ENCODE measurements around the gene GALM. TPM values are rescaled to one million over a fixed set of nuclear protein-coding genes. Genes with fewer than 3 reads are reported as not detected.
A peak's percentile ranks its signal among the peaks of the same experiment; 100 is the strongest.

The GALM gene
- total and polyA plus RNA-seq, 2 experiments from 2014 or later = 52.6 to 59.4 TPM

DNA sequence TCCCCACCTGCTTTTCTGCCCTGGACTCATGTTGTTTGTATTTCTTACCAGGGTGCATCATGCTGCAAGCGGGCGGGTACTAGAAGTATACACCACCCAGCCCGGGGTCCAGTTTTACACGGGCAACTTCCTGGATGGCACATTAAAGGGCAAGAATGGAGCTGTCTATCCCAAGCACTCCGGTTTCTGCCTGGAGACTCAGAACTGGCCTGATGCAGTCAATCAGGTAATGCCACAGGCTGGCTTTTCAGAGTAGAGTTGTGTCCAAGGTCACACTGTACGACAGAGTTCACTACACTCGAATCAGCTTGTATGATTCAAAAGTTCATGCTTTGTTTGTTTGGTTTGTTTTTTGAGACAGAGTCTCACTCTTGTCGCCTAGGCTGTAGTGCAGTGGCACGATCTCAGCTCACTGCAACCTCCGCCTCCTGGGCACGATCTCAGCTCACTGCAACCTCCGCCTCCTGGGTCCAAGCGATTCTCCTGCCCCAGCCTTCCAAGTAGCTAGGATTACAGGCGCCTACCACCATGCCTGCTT lies 65.8 kb downstream of the GALM start:
- Histone ChIP-seq H3K9me2 (replicated peaks; ENCODE audit: insufficient read depth) (no peaks in the 10 kb centered on the region), H3K4me2 (no peak overlapping the region), H3K36me3 (replicated peaks; ENCODE audit: insufficient read depth, low read depth) (no peaks in the 10 kb centered on the region)

DNA sequence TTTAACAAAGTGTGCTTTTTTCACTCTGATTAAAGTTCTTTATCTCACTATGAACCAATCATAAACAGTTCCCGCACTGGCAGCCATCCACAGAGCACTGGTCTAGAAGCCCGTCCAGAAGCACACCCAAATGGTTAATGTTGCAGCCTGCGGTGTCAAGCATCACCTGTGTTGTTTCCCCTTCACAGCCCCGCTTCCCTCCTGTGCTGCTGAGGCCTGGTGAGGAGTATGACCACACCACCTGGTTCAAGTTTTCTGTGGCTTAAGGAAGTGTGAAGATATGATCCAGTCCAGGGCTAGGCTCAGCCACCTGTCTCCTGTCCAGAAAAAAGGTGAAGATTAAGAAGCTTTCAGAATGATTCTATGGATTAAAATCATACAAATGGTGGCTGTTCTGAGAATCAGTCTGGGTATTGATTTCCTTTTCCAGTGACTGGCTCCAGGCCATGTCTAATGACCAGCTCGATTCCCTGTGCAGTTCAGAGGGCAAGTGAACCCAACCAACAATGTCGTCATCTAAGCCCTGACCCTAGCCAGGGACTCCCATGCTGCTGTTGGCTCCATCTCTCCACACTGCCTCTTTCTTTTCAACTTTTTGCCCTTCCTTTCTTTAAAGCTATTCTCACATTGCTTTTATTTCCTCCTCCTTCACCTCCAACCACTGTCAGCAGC lies 67.5 kb downstream of the GALM start:
- H3K4me2 ChIP-seq = no peak overlapping the region
- no peaks in the 10 kb centered on the region for H3K79me2 ChIP-seq
- no peaks in the 10 kb centered on the region for H3K4me1 ChIP-seq (ENCODE audit: insufficient read depth)
- H3K27me3 ChIP-seq = no peaks in the 10 kb centered on the region
- no peak for TF ChIP-seq EZH2phosphoT487 (IDR thresholded peaks at IDR 0.05; ENCODE audit: low read depth, severe bottlenecking, unreplicated experiment)
- no peak for TF ChIP-seq EZH2 (IDR thresholded peaks at IDR 0.05; ENCODE audit: borderline replicate concordance)
- TF ChIP-seq, protein P1, sequence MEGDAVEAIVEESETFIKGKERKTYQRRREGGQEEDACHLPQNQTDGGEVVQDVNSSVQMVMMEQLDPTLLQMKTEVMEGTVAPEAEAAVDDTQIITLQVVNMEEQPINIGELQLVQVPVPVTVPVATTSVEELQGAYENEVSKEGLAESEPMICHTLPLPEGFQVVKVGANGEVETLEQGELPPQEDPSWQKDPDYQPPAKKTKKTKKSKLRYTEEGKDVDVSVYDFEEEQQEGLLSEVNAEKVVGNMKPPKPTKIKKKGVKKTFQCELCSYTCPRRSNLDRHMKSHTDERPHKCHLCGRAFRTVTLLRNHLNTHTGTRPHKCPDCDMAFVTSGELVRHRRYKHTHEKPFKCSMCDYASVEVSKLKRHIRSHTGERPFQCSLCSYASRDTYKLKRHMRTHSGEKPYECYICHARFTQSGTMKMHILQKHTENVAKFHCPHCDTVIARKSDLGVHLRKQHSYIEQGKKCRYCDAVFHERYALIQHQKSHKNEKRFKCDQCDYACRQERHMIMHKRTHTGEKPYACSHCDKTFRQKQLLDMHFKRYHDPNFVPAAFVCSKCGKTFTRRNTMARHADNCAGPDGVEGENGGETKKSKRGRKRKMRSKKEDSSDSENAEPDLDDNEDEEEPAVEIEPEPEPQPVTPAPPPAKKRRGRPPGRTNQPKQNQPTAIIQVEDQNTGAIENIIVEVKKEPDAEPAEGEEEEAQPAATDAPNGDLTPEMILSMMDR (IDR thresholded peaks at IDR 0.05; ENCODE audit: poor library complexity) = no peak
- H3K4me3 ChIP-seq = no peak overlapping the region
- 91% methylated on average over 6 of the region's 6 CpGs for WGBS (ENCODE audit: low lambda C conversion rate, missing lambda C conversion rate)
- H3K9me3 ChIP-seq (ENCODE audit: low read depth) = no peaks in the 10 kb centered on the region
- no peaks in the 10 kb centered on the region for H3K36me3 ChIP-seq (replicated peaks; ENCODE audit: insufficient read depth, low read depth)
- no peak for DNase-seq (ENCODE audit: low spot score)
- peak overlapping the region; percentile 39 for H3K27ac ChIP-seq
- no peaks in the 10 kb centered on the region for H4K20me1 ChIP-seq (ENCODE audit: insufficient read depth, poor library complexity, severe bottlenecking)
- H3K9me2 ChIP-seq (replicated peaks; ENCODE audit: insufficient read depth) = no peaks in the 10 kb centered on the region
- H2AFZ ChIP-seq = no peak overlapping the region

More for the DNA sequence above, 65.8 kb downstream of the GALM start:
- Histone ChIP-seq H4K20me1 (ENCODE audit: insufficient read depth, poor library complexity, severe bottlenecking) (no peaks in the 10 kb centered on the region), H3K79me2 (no peaks in the 10 kb centered on the region), H3K27me3 (no peaks in the 10 kb centered on the region), H3K4me3 (no peak overlapping the region), H3K4me1 (ENCODE audit: insufficient read depth) (no peaks in the 10 kb centered on the region), H3K27ac (no peak overlapping the region), H2AFZ (no peak overlapping the region), H3K9me3 (ENCODE audit: low read depth) (no peaks in the 10 kb centered on the region)
- no peak for DNase-seq (ENCODE audit: low spot score)
- 90% methylated on average over 14 of the region's 14 CpGs for WGBS (ENCODE audit: low lambda C conversion rate, missing lambda C conversion rate)
- TF ChIP-seq EZH2 (IDR thresholded peaks at IDR 0.05; ENCODE audit: borderline replicate concordance) (no peak), EZH2phosphoT487 (IDR thresholded peaks at IDR 0.05; ENCODE audit: low read depth, severe bottlenecking, unreplicated experiment) (no peak)
- TF ChIP-seq, protein P1 (IDR thresholded peaks at IDR 0.05; ENCODE audit: poor library complexity) = no peak

DNA sequence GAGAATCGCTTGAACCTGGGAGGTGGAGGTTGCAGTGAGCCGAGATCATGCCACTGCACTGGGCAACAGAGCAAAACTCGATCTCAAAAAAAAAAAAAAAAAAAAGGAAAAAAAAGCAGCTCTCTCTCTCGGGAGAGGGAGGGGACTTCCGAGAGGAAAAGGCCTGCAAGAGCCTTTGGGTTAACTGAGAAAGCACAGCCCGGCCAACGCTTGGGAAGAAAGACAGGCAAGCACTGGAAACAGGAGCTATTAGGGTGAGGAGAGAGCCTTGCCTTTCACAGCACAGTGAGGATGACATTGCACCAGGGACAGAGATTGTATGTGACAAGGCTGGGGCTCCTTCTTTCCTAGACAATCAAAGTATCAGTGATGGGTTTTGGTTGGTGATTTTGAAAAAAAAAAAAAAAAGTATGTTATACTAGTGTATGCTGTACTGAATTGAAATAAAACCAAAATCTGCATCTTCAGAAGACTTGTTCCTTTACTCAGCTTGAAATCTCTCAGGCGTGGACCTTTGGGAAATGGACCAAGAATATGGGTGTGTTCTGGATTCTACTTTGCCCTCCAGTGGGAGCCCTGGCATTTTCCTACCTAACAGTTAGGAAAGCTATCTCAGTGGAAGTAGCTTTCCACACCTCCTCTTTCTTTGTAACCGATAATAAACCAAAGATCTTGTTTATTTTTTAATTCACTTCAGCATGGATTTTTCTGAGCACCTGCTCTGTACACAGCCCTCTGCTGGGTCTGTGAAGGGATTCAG lies 68.6 kb downstream of the GALM start:
- Histone ChIP-seq H4K20me1 (ENCODE audit: insufficient read depth, poor library complexity, severe bottlenecking) (no peaks in the 10 kb centered on the region), H2AFZ (no peak overlapping the region), H3K4me1 (ENCODE audit: insufficient read depth) (no peaks in the 10 kb centered on the region), H3K4me3 (no peak overlapping the region), H3K27me3 (no peaks in the 10 kb centered on the region), H3K36me3 (replicated peaks; ENCODE audit: insufficient read depth, low read depth) (no peaks in the 10 kb centered on the region), H3K79me2 (peaks cover 3% of the 10 kb centered on the region), H3K4me2 (no peak overlapping the region), H3K9me2 (replicated peaks; ENCODE audit: insufficient read depth) (no peaks in the 10 kb centered on the region), H3K9me3 (ENCODE audit: low read depth) (no peaks in the 10 kb centered on the region), H3K27ac (no peak overlapping the region)
- 80% methylated on average over 8 of the region's 9 CpGs for WGBS (ENCODE audit: low lambda C conversion rate, missing lambda C conversion rate)
- DNase-seq (ENCODE audit: low spot score) = no peak
- TF ChIP-seq EZH2 (IDR thresholded peaks at IDR 0.05; ENCODE audit: borderline replicate concordance) (no peak), EZH2phosphoT487 (IDR thresholded peaks at IDR 0.05; ENCODE audit: low read depth, severe bottlenecking, unreplicated experiment) (no peak)
- TF ChIP-seq, protein P1 (IDR thresholded peaks at IDR 0.05; ENCODE audit: poor library complexity) = no peak

All from hepatocyte (in vitro differentiated cells).